ENCODE measurements around the gene PACSIN1.
A peak's percentile ranks its signal among the peaks of the same experiment; 100 is the strongest.

Gene PACSIN1

GRCh38 chr6:34528996-34529664 is 63.3 kb downstream of the PACSIN1 start:
- DNase-seq, result no peak

DNA sequence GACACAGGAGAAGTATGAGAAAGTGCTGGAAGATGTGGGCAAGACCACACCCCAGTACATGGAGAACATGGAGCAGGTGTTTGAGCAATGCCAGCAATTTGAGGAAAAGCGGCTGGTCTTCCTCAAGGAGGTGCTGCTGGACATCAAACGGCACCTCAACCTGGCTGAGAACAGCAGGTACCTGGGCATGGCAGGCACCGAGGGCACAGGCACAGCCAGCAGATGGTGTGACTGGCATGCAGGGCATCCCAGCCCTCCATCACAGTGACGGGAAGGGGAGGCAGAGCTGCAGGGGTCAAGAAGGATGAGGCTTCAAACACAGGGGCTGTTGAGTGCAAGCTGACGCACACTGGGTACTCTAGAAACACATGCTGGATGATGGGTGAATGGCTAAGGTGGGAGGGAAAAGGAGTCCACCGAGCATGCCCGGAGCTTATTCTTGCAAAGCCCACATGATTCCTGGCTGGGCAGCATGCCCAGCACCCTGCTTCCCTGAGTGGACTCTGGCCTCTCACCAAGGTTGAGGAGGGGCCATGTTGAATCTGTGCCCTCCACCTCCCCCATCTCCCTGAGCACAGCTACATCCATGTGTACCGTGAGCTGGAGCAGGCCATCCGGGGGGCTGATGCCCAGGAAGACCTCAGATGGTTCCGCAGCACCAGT is 63.9 kb downstream of the PACSIN1 start:
- peak; percentile 40 for DNase-seq

GRCh38 chr6:34530753-34531365 is 65.0 kb downstream of the PACSIN1 start:
- no peak for DNase-seq

DNA sequence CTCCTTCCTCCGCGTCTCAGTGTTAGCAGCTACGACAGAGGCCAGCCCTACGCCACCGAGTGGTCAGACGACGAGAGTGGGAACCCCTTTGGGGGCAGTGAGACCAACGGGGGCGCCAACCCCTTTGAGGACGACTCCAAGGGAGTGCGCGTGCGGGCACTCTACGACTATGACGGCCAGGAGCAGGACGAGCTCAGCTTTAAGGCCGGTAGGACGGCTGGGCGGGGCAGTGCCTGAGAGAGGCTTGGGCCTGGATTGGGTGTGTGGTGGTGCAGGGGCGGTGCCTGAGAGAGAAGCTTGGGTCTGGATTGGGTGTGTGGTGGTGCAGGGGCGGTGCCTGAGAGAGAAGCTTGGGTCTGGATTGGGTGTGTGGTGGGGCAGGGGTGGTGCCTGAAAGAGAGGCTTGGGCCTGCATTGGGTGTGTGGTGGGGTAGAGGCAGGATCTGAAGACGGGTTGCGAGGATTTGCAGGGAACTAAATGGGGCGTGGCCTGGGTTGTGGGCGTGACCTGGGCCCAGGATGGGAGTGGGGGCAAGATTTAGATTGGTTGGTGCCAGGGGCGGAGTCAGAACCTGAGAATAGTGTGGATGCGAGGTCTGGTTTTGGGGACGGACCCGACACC is 65.8 kb downstream of the PACSIN1 start:
- no peak for DNase-seq

GRCh38 chr6:34532230-34532629 is 66.4 kb downstream of the PACSIN1 start:
- DNase-seq, result no peak

- DNase-seq, result no peak
Observed at GRCh38 chr6:34534146-34534545, 68.3 kb downstream of the PACSIN1 start.

DNA sequence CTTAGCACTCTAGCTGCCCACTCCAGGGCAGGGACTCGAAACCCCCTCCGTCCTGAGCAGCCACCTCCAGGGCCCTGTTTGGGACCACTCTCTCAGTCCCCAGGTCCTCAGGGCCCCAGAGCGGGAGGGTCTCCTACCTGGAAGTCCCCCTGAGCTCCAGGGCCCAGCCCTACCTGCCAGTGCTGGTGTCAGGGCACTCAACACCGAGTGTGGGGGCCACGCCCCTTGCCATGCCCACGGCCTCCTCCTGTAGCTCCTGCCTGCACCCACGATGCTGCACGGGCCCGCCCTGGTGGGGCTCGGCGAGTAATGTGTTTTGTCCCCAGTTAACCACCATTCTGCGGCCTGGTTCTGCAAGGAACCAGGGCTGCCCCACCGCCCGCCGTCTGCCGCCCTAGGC is 68.8 kb downstream of the PACSIN1 start:
- DNase-seq, result no peak

- DNase-seq, result no peak
Observed at GRCh38 chr6:34535199-34535598, 69.3 kb downstream of the PACSIN1 start.

- DNase-seq, result no peak
Observed at GRCh38 chr6:34535646-34536045, 69.8 kb downstream of the PACSIN1 start.

- DNase-seq, result no peak
Observed at GRCh38 chr6:34536251-34536958, 70.5 kb downstream of the PACSIN1 start.

- no peak for DNase-seq
Observed at GRCh38 chr6:34536959-34537848, 71.3 kb downstream of the PACSIN1 start.

DNA sequence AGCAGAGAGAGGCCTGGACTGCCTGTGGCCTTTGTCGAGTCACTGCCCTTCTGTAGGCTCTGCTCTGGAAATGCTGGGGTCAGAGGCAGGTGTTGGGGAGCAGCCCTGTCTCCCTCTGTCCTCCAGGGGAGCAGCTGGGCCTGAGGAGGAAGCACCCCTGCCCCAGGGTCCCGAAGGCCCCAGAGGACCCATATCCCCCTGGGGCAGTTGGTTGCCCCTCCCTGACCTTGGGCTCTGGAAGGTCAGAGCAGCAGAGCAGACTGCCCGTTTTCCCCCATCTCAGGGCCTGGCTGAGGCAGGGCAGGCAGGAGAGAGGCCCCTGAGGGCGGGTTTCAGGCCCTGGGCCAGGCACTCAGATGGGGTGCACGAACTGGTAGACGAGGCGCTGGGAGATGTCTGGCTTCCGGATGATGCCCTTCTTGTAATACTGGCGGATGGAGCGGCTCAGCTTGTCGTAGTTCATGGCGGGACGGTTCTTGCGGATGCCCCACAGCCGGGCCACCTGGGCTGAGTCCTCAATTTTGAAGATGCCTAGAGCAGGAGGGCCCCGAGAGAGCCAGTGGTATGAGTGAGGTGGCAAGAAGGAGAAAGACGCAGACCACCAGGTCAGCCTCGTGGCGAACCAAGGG is 72.2 kb downstream of the PACSIN1 start:
- DNase-seq, result no peak

- no peak for DNase-seq
Observed at GRCh38 chr6:34538581-34538980, 72.7 kb downstream of the PACSIN1 start.

DNA sequence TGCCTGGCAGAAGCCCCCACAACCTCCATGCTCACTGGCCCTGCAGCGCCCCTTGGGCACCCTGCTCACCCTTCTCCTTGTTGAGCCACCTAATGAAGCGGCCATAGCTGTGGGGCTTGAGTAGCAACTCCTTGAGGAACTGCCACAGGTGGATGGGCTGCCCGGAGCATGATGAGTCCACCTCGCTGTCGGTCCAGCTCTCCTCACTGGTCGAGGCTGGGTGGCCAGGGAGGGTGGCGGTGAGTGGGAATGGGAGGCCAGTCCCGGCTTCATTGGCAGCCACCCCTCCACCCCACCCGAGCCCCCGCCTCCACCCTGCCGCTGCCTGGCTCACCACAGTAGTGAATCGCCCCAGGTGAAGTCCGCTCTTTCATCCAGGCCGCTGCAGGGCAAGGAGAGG is 73.3 kb downstream of the PACSIN1 start:
- no peak for DNase-seq

GRCh38 chr6:34540222-34540621 is 74.3 kb downstream of the PACSIN1 start:
- DNase-seq, result no peak

- DNase-seq, result no peak
Observed at GRCh38 chr6:34540841-34541240, 75.0 kb downstream of the PACSIN1 start.

GRCh38 chr6:34543421-34543820 is 77.5 kb downstream of the PACSIN1 start:
- no peak for DNase-seq

DNA sequence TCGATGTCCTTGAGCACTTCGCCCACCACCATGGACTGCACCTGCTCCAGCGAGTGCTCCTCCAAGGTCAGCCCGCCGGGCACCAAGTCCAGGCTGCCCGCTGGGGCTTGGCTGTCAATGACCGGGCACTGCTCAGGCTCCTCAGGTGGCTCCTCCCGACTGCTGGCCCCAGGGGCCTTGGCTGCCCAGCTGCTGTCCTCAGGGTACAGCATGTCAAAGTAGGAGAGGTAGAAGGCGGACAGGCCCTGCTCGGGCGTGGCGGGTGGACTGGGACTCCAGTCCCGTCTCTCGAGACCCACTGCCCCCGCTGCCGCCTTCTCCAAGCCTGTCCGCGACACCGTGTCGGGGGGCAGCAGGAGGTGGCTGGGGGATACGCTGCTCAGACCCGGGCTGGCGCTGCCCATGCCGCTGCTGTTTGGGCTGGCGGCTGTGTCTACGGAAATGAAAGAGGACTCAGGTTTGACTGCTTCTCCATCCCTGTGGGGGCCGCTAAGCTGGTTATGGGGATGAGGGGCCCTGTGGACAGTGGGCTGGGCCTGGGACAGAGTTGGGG is 78.3 kb downstream of the PACSIN1 start:
- DNase-seq, result no peak

- no peak for DNase-seq
Observed at GRCh38 chr6:34544776-34545471, 79.0 kb downstream of the PACSIN1 start.

GRCh38 chr6:34546551-34547321 is 80.9 kb downstream of the PACSIN1 start:
- DNase-seq, result peak; percentile 97

All from NCI-H1105 treated with DMSO at 0.1 percent for 48 hours (cell line).